T-cell (primary cell): ENCODE results near the gene MLXIPL. TPM values are rescaled to one million over a fixed set of nuclear protein-coding genes. Genes with fewer than 3 reads are reported as not detected.

Experiments used
- ATAC-seq, 4 experiments: fragments of 200-7000 bp in 3 of 4; fragments of 150-1000 bp in 1 of 4; cut with Tn5 transposase; replicated peaks in 1 of 4; 1 replicate in 3 of 4; 2 replicates in 1 of 4; pipeline ENCODE4 v1.10.0; 2021; ENCODE audit warnings: moderate library complexity in 3 of 4, mild to moderate bottlenecking in 2 of 4, moderate number of reproducible peaks in 1 of 4
- CTCF ChIA-PET, 2 donors: fragments of 300-600 bp; sonication (Branson Sonifier 250); formaldehyde crosslinking; loops; one replicate each; lab custom pipeline; 2022; ENCODE audit warnings: antibody characterized with exemption in 2 of 2; lab: Charles Lee
- POLR2A ChIA-PET, 2 donors: fragments of 300-600 bp; sonication (Branson Sonifier 250); formaldehyde crosslinking; loops; one replicate each; lab custom pipeline; 2022; ENCODE audit warnings: antibody characterized with exemption in 2 of 2; lab: Charles Lee
- DNase-seq, 35 experiments: peaks; one replicate each; pipeline versions ENCODE4 v3.0.0 to v3.0.0-alpha.2; 2013 to 2023
- H3K27ac ChIP-seq: one replicate; pipeline ENCODE4 v1.5.1; 2013; ENCODE audit warnings: low read length
- H3K27me3 ChIP-seq, 2 experiments: replicated peaks in 1 of 2; 1 replicate in 1 of 2; 2 replicates in 1 of 2; pipeline versions ENCODE4 v1.6.1 to v1.7.0; 2013; ENCODE audit warnings: low read length in 1 of 2, mixed read lengths in 1 of 2; ENCODE audit not compliant: control insufficient read depth in 2 of 2, insufficient read depth in 2 of 2; ENCODE audit errors: extremely low read depth in 1 of 2
- H3K36me3 ChIP-seq, 2 donors: 1 replicate in 1 of 2; 2 replicates in 1 of 2; pipeline versions ENCODE4 v1.6.1 to v1.7.0; 2013; ENCODE audit warnings: low read length in 1 of 2; ENCODE audit not compliant: control insufficient read depth in 2 of 2, insufficient read depth in 1 of 2; ENCODE audit errors: extremely low read depth in 1 of 2
- H3K4me1 ChIP-seq, 2 experiments: 1 replicate in 1 of 2; 2 replicates in 1 of 2; pipeline versions ENCODE4 v1.6.1 to v1.7.0; 2013; ENCODE audit warnings: low read length in 2 of 2, mixed read lengths in 1 of 2; ENCODE audit not compliant: insufficient read depth in 2 of 2, control insufficient read depth in 1 of 2; ENCODE audit errors: extremely low read depth in 1 of 2
- H3K4me3 ChIP-seq, 2 donors: 1 replicate in 1 of 2; 2 replicates in 1 of 2; pipeline versions ENCODE4 v1.5.1 to v1.7.0; 2013; ENCODE audit warnings: mild to moderate bottlenecking in 2 of 2, low read length in 1 of 2, moderate library complexity in 1 of 2; ENCODE audit not compliant: control insufficient read depth in 1 of 2; ENCODE audit errors: extremely low read depth in 1 of 2
- H3K9me3 ChIP-seq: 2 replicates; pipeline ENCODE4 v1.7.0; 2013
- H3K27ac Mint-ChIP-seq, 2 donors: one replicate each; pipeline ENCODE4 v1.8.0; 2020 to 2021; ENCODE audit warnings: mild to moderate bottlenecking in 2 of 2, mixed read lengths in 2 of 2
- H3K27me3 Mint-ChIP-seq, 2 donors: one replicate each; pipeline ENCODE4 v1.8.0; 2021 to 2022; ENCODE audit warnings: mixed read lengths in 2 of 2
- H3K36me3 Mint-ChIP-seq: one replicate; pipeline ENCODE4 v1.8.0; 2021; ENCODE audit warnings: mixed read lengths
- H3K4me1 Mint-ChIP-seq, 3 donors: one replicate each; pipeline ENCODE4 v1.8.0; 2020 to 2022; ENCODE audit warnings: mixed read lengths in 3 of 3, mild to moderate bottlenecking in 1 of 3
- H3K4me3 Mint-ChIP-seq, 3 donors: one replicate each; pipeline ENCODE4 v1.8.0; 2020 to 2022; ENCODE audit warnings: mild to moderate bottlenecking in 3 of 3, mixed read lengths in 3 of 3, moderate library complexity in 3 of 3
- H3K9me3 Mint-ChIP-seq, 3 donors: one replicate each; pipeline ENCODE4 v1.8.0; 2020 to 2022; ENCODE audit warnings: mixed read lengths in 3 of 3
- WGBS: methylation state at CpG from one replicate; pipeline ENCODE4 v1.1.5; 2013; ENCODE audit warnings: missing lambda C conversion rate; ENCODE audit not compliant: insufficient coverage; 5-methylcytosine and 5-hydroxymethylcytosine counted together
- total RNA-seq, 35 experiments: library from RNA in 6 of 35; stranded (reverse) in 6 of 35; fragments of 120-200 nt in 1 of 35; gene quantifications; one replicate each; pipeline versions ENCODE4 v1.2.1 to v1.2.4 and lab custom pipeline; 2013 to 2026

MLXIPL gene
- total RNA-seq, 5 donors from 2014 or later (not counting 1 experiment from before 2014, with no cell fraction given): 0.30 to 0.95 (median 0.58) TPM; not detected in 2

GRCh38 chr7:73605601-73606220 is 18.6 kb downstream of the MLXIPL start:
- no peaks in the 10 kb centered on the region for H3K36me3 ChIP-seq
- H3K4me3 ChIP-seq: no peak overlapping the region
- Mint-ChIP-seq H3K27ac (no peak overlapping the region), H3K36me3 (no peaks in the 10 kb centered on the region), H3K27me3 (peaks cover 9 to 28% of the 10 kb centered on the region in 2 donors), H3K4me3 (no peak overlapping the region), H3K9me3 (no peaks in the 10 kb centered on the region), H3K4me1 (peaks cover 0 to 2% (median 0%) of the 10 kb centered on the region in 3 donors)
- no peak for ATAC-seq
- ChIA-PET CTCF (interaction anchor here (0.6 to 1.8 kb wide), 9 partner anchors 59 to 656 kb away, joined by 3 to 12 read pairs (median 5); partner anchors contain the start of gene ABHD11 (in 1 of the 2)), POLR2A (no interaction called here)
- H3K9me3 ChIP-seq: no peaks in the 10 kb centered on the region
- WGBS: 75% methylated on average over 20 of the region's 23 CpGs
- H3K27ac ChIP-seq: no peak overlapping the region
- peaks cover 0 to 56% of the 10 kb centered on the region in 2 experiments for H3K27me3 ChIP-seq
- no peak for DNase-seq
- peaks cover 0 to 7% of the 10 kb centered on the region in 2 experiments for H3K4me1 ChIP-seq

- peaks cover 6 to 26% of the 10 kb centered on the region in 2 donors for H3K27me3 Mint-ChIP-seq
- H3K27ac Mint-ChIP-seq: no peak overlapping the region
- peaks cover 0 to 2% (median 0%) of the 10 kb centered on the region in 3 donors for H3K4me1 Mint-ChIP-seq
- 69% methylated on average over 16 of the region's 22 CpGs for WGBS
- ATAC-seq (no peak), DNase-seq (no peak)
- Histone ChIP-seq H3K27me3 (peaks cover 0 to 55% of the 10 kb centered on the region in 2 experiments), H3K36me3 (no peaks in the 10 kb centered on the region), H3K9me3 (no peaks in the 10 kb centered on the region), H3K27ac (no peak overlapping the region), H3K4me3 (no peak overlapping the region), H3K4me1 (peaks cover 0 to 7% of the 10 kb centered on the region in 2 experiments)
- POLR2A ChIA-PET: no interaction called here
- CTCF ChIA-PET: no interaction called here
- H3K36me3 Mint-ChIP-seq: no peaks in the 10 kb centered on the region
- no peaks in the 10 kb centered on the region for H3K9me3 Mint-ChIP-seq
- H3K4me3 Mint-ChIP-seq: no peak overlapping the region
Observed at GRCh38 chr7:73602721-73603651, 21.3 kb downstream of the MLXIPL start.

GRCh38 chr7:73599916-73600315 is 24.4 kb downstream of the MLXIPL start:
- no peaks in the 10 kb centered on the region for H3K4me1 Mint-ChIP-seq
- DNase-seq: no peak
- Histone ChIP-seq H3K36me3 (no peaks in the 10 kb centered on the region), H3K9me3 (no peaks in the 10 kb centered on the region), H3K4me1 (no peaks in the 10 kb centered on the region), H3K4me3 (no peak overlapping the region), H3K27ac (no peak overlapping the region), H3K27me3 (peaks cover 0 to 53% of the 10 kb centered on the region in 2 experiments)
- POLR2A ChIA-PET: no interaction called here
- peaks cover 9 to 14% of the 10 kb centered on the region in 2 donors for H3K27me3 Mint-ChIP-seq
- CTCF ChIA-PET: no interaction called here
- H3K4me3 Mint-ChIP-seq: no peak overlapping the region
- no peak overlapping the region for H3K27ac Mint-ChIP-seq
- no peaks in the 10 kb centered on the region for H3K9me3 Mint-ChIP-seq
- H3K36me3 Mint-ChIP-seq: no peaks in the 10 kb centered on the region
- no peak for ATAC-seq
- WGBS: 64% methylated on average over 6 of the region's 7 CpGs

GRCh38 chr7:73599151-73599882 is 25.0 kb downstream of the MLXIPL start:
- Mint-ChIP-seq H3K27ac (no peak overlapping the region), H3K9me3 (no peaks in the 10 kb centered on the region), H3K4me1 (no peaks in the 10 kb centered on the region), H3K27me3 (peaks cover 9 to 14% of the 10 kb centered on the region in 2 donors), H3K36me3 (no peaks in the 10 kb centered on the region), H3K4me3 (no peak overlapping the region)
- peaks cover 0 to 53% of the 10 kb centered on the region in 2 experiments for H3K27me3 ChIP-seq
- H3K9me3 ChIP-seq: no peaks in the 10 kb centered on the region
- WGBS: 83% methylated on average over 10 of the region's 13 CpGs
- POLR2A ChIA-PET: interaction anchor here in 1 of 2 donors (0.5 kb wide), 1 partner anchor 243 kb away, joined by 3 read pairs; no protein-coding TSS in a partner anchor
- no peaks in the 10 kb centered on the region for H3K4me1 ChIP-seq
- no peak for ATAC-seq
- H3K4me3 ChIP-seq: no peak overlapping the region
- H3K36me3 ChIP-seq: no peaks in the 10 kb centered on the region
- H3K27ac ChIP-seq: no peak overlapping the region
- DNase-seq: no peak
- CTCF ChIA-PET: no interaction called here

- no peak overlapping the region for H3K4me3 Mint-ChIP-seq
- ATAC-seq (no peak), DNase-seq (no peak)
- no peaks in the 10 kb centered on the region for H3K36me3 Mint-ChIP-seq
- H3K9me3 ChIP-seq: no peaks in the 10 kb centered on the region
- 83% methylated on average over 3 of the region's 5 CpGs for WGBS
- ChIA-PET POLR2A (interaction anchor here in 1 of 2 donors (0.5 kb wide), 1 partner anchor 244 kb away, joined by 3 read pairs; no protein-coding TSS in a partner anchor), CTCF (no interaction called here)
- no peaks in the 10 kb centered on the region for H3K4me1 Mint-ChIP-seq
- H3K27ac Mint-ChIP-seq: no peak overlapping the region
- peaks cover 0 to 56% of the 10 kb centered on the region in 2 experiments for H3K27me3 ChIP-seq
- H3K27me3 Mint-ChIP-seq: peaks cover 9 to 22% of the 10 kb centered on the region in 2 donors
- no peak overlapping the region for H3K4me3 ChIP-seq
- H3K27ac ChIP-seq: no peak overlapping the region
- no peaks in the 10 kb centered on the region for H3K9me3 Mint-ChIP-seq
- no peaks in the 10 kb centered on the region for H3K36me3 ChIP-seq
- no peaks in the 10 kb centered on the region for H3K4me1 ChIP-seq
Observed at GRCh38 chr7:73597978-73598782, 26.1 kb downstream of the MLXIPL start.
